CD14-positive monocyte (primary cell): ENCODE data around the gene PDLIM5. TPM values are rescaled to one million over a fixed set of nuclear protein-coding genes. Genes with fewer than 3 reads are reported as not detected.

Experiments
- DNase-seq, 3 donors: peaks; one replicate each; pipeline ENCODE4 v3.0.0-alpha.2; 2011 to 2022
- H2AFZ ChIP-seq: 2 replicates; pipeline ENCODE4 v1.6.0; 2012; ENCODE audit warnings: mild to moderate bottlenecking, low read depth, low read length, inconsistent platforms; ENCODE audit not compliant: insufficient read depth, poor library complexity, severe bottlenecking
- H3K27ac ChIP-seq, 2 donors: 1 replicate in 1 of 2; 2 replicates in 1 of 2; pipeline ENCODE4 v1.5.1; 2012 to 2013; ENCODE audit warnings: low read length in 2 of 2, control low read depth in 1 of 2, inconsistent platforms in 1 of 2, low read depth in 1 of 2, mild to moderate bottlenecking in 1 of 2
- H3K27me3 ChIP-seq, 2 donors: one replicate each; pipeline versions ENCODE4 v1.6.0 to v1.6.1; 2011 to 2013; ENCODE audit warnings: low read length in 2 of 2; ENCODE audit not compliant: control insufficient read depth in 2 of 2, insufficient read depth in 2 of 2
- H3K36me3 ChIP-seq, 2 donors: replicated peaks in 1 of 2; 1 replicate in 1 of 2; 2 replicates in 1 of 2; pipeline versions ENCODE4 v1.5.1 to v1.6.1; 2012 to 2013; ENCODE audit warnings: low read length in 2 of 2, control low read depth in 1 of 2, inconsistent platforms in 1 of 2, mild to moderate bottlenecking in 1 of 2; ENCODE audit not compliant: insufficient read depth in 2 of 2, control insufficient read depth in 1 of 2
- H3K4me1 ChIP-seq, 2 donors: 1 replicate in 1 of 2; 2 replicates in 1 of 2; pipeline versions ENCODE4 v1.5.1 to v1.6.1; 2012 to 2013; ENCODE audit warnings: low read length in 2 of 2, control low read depth in 1 of 2, inconsistent platforms in 1 of 2, mild to moderate bottlenecking in 1 of 2, moderate library complexity in 1 of 2; ENCODE audit not compliant: insufficient read depth in 2 of 2, control insufficient read depth in 1 of 2
- H3K4me2 ChIP-seq: replicated peaks from 2 replicates; pipeline ENCODE3; 2012; ENCODE audit warnings: low read length, moderate library complexity, mild to moderate bottlenecking; ENCODE audit not compliant: poor library complexity, severe bottlenecking; ENCODE audit errors: extremely low read depth
- H3K4me3 ChIP-seq, 3 experiments: fragments of 200-600 bp in 1 of 3; sonication (generic) in 1 of 3; replicated peaks in 1 of 3; 1 replicate in 2 of 3; 2 replicates in 1 of 3; pipeline ENCODE4 v1.5.1; 2011 to 2013; ENCODE audit warnings: low read length in 3 of 3, mild to moderate bottlenecking in 3 of 3, control low read depth in 2 of 3, low read depth in 2 of 3, inconsistent platforms in 1 of 3, moderate library complexity in 1 of 3
- H3K79me2 ChIP-seq: 2 replicates; pipeline ENCODE4 v1.6.0; 2012; ENCODE audit warnings: mild to moderate bottlenecking, control low read depth, inconsistent platforms, low read length, moderate library complexity; ENCODE audit not compliant: insufficient read depth
- H3K9ac ChIP-seq: 2 replicates; pipeline ENCODE4 v1.6.0; 2017; ENCODE audit warnings: low read length, mild to moderate bottlenecking; ENCODE audit not compliant: insufficient read depth, poor library complexity, severe bottlenecking
- H3K9me3 ChIP-seq, 2 donors: replicated peaks in 1 of 2; 1 replicate in 1 of 2; 2 replicates in 1 of 2; pipeline versions ENCODE4 v1.5.1 to v1.6.1; 2012 to 2013; ENCODE audit warnings: low read length in 2 of 2, control low read depth in 1 of 2; ENCODE audit not compliant: control insufficient read depth in 1 of 2, insufficient read depth in 1 of 2
- H4K20me1 ChIP-seq: 2 replicates; pipeline ENCODE4 v1.6.0; 2012; ENCODE audit warnings: mild to moderate bottlenecking, low read length, control low read depth, moderate library complexity; ENCODE audit not compliant: insufficient read depth
- H3K27ac Mint-ChIP-seq, 7 donors: one replicate each; pipeline ENCODE4 v1.8.0; 2020; ENCODE audit warnings: mild to moderate bottlenecking in 7 of 7, mixed read lengths in 7 of 7, moderate library complexity in 6 of 7, inconsistent platforms in 2 of 7
- H3K27me3 Mint-ChIP-seq, 3 donors: one replicate each; pipeline ENCODE4 v1.8.0; 2021 to 2022; ENCODE audit warnings: low read depth in 3 of 3, mild to moderate bottlenecking in 3 of 3, mixed read lengths in 3 of 3, moderate library complexity in 3 of 3, inconsistent platforms in 1 of 3
- H3K36me3 Mint-ChIP-seq, 2 donors: one replicate each; pipeline ENCODE4 v1.8.0; 2020; ENCODE audit warnings: mixed read lengths in 2 of 2, inconsistent platforms in 1 of 2, mild to moderate bottlenecking in 1 of 2
- H3K4me1 Mint-ChIP-seq: one replicate; pipeline ENCODE4 v1.8.0; 2020; ENCODE audit warnings: mild to moderate bottlenecking, mixed read lengths
- H3K4me3 Mint-ChIP-seq, 2 donors: one replicate each; pipeline ENCODE4 v1.8.0; 2020; ENCODE audit warnings: mild to moderate bottlenecking in 2 of 2, mixed read lengths in 2 of 2, moderate library complexity in 1 of 2
- H3K9me3 Mint-ChIP-seq, 7 donors: one replicate each; pipeline ENCODE4 v1.8.0; 2020 to 2022; ENCODE audit warnings: mixed read lengths in 7 of 7, mild to moderate bottlenecking in 6 of 7, moderate library complexity in 6 of 7, inconsistent platforms in 2 of 7
- CTCF ChIP-seq: fragments of 200-600 bp; IDR thresholded peaks from one replicate; pipeline ENCODE4 v1.8.0; 2022; ENCODE audit warnings: antibody characterized with exemption, mild to moderate bottlenecking
- WGBS: methylation state at CpG from one replicate; pipeline ENCODE4 v1.1.5; 2013; ENCODE audit warnings: missing lambda C conversion rate; ENCODE audit not compliant: insufficient coverage; 5-methylcytosine and 5-hydroxymethylcytosine counted together
- intact Hi-C, 2 donors: fragments of 100-400 bp; cut with micrococcal nuclease; formaldehyde crosslinking; loops; one replicate each; pipeline versions ENCODE4 v1.15.0 to v1.15.1; 2023
- polyA plus RNA-seq, 3 donors: library from polyadenylated mRNA; depleted of rRNA in 1 of 3; unstranded in 2 of 3; stranded (reverse) in 1 of 3; fragments of 300-500 nt in 2 of 3; fragments of >200 nt in 1 of 3; fragmentation: Illumina TruSeq in 2 of 3; gene quantifications; 1 replicate in 2 of 3; 2 replicates in 1 of 3; pipeline ENCODE4 v1.2.3, GENCODE V29; 2012 to 2021

Gene PDLIM5
- polyA plus RNA-seq, 3 donors, result 75.3 to 105 (median 80.9) TPM

- Mint-ChIP-seq H3K4me3 (no peak overlapping the region), H3K27me3 (peaks cover 0 to 4% (median 4%) of the 10 kb centered on the region in 3 donors), H3K27ac (no peak overlapping the region), H3K36me3 (no peaks in the 10 kb centered on the region), H3K9me3 (peaks cover 0 to 6% (median 0%) of the 10 kb centered on the region in 7 donors), H3K4me1 (no peaks in the 10 kb centered on the region)
- Histone ChIP-seq H3K4me2 (no peak overlapping the region), H3K79me2 (no peaks in the 10 kb centered on the region), H2AFZ (no peak overlapping the region), H3K4me3 (no peak overlapping the region), H3K36me3 (no peaks in the 10 kb centered on the region), H3K27me3 (no peaks in the 10 kb centered on the region), H3K4me1 (no peaks in the 10 kb centered on the region), H3K27ac (no peak overlapping the region), H3K9me3 (no peaks in the 10 kb centered on the region), H3K9ac (no peak overlapping the region), H4K20me1 (no peaks in the 10 kb centered on the region)
- intact Hi-C loops, result no loop called here
- no peak for TF ChIP-seq CTCF
- 89% methylated on average over 3 of the region's 5 CpGs for WGBS
- DNase-seq, result no peak
Observed at GRCh38 chr4:94686086-94686485, 234.3 kb downstream of the PDLIM5 start.

- Mint-ChIP-seq H3K4me1 (no peaks in the 10 kb centered on the region), H3K9me3 (peaks cover 0 to 10% (median 2%) of the 10 kb centered on the region in 7 donors), H3K36me3 (no peaks in the 10 kb centered on the region), H3K4me3 (no peak overlapping the region), H3K27me3 (peaks cover 2 to 3% (median 2%) of the 10 kb centered on the region in 3 donors), H3K27ac (no peak overlapping the region)
- Histone ChIP-seq H3K27me3 (no peaks in the 10 kb centered on the region), H3K4me1 (no peaks in the 10 kb centered on the region), H3K36me3 (no peaks in the 10 kb centered on the region), H2AFZ (no peak overlapping the region), H3K27ac (no peak overlapping the region), H3K4me3 (no peak overlapping the region), H3K9me3 (no peaks in the 10 kb centered on the region), H3K79me2 (no peaks in the 10 kb centered on the region), H4K20me1 (no peaks in the 10 kb centered on the region), H3K9ac (no peak overlapping the region), H3K4me2 (no peak overlapping the region)
- DNase-seq, result no peak
- no CpG with 5 or more reads among the region's 4 CpGs for WGBS
- no peak for TF ChIP-seq CTCF
- intact Hi-C loops, result no loop called here
Observed at GRCh38 chr4:94689155-94689860, 237.6 kb downstream of the PDLIM5 start.
